Kidney (tissue), 14 donors: ENCODE measurements around the gene DICER1. TPM values are rescaled to one million over a fixed set of nuclear protein-coding genes. Genes with fewer than 3 reads are reported as not detected.

Experiments
- DNase-seq, 5 donors: peaks; one replicate each; pipeline ENCODE4 v3.0.0-alpha.2; 2013 to 2020
- FAIRE-seq: peaks from 2 replicates; lab custom pipeline; 2012; peaks lifted over from hg19 to GRCh38; lab: Jason Lieb, UNC
- H3K27ac ChIP-seq, 2 donors: one replicate each; pipeline ENCODE4 v1.7.0; 2013; ENCODE audit warnings: low read depth in 2 of 2, low read length in 2 of 2, inconsistent platforms in 1 of 2
- H3K27me3 ChIP-seq: one replicate; pipeline ENCODE4 v1.7.1; 2013; ENCODE audit warnings: low read length, inconsistent platforms; ENCODE audit not compliant: control insufficient read depth, insufficient read depth
- H3K36me3 ChIP-seq, 3 donors: one replicate each; pipeline versions ENCODE4 v1.7.0 to v1.7.1; 2013; ENCODE audit warnings: low read length in 3 of 3, control low read depth in 1 of 3, inconsistent platforms in 1 of 3; ENCODE audit not compliant: insufficient read depth in 3 of 3, control insufficient read depth in 2 of 3
- H3K4me1 ChIP-seq, 3 donors: one replicate each; pipeline versions ENCODE4 v1.7.0 to v1.7.1; 2013; ENCODE audit warnings: low read length in 3 of 3, inconsistent platforms in 1 of 3, low read depth in 1 of 3; ENCODE audit not compliant: control insufficient read depth in 2 of 3, insufficient read depth in 2 of 3
- H3K4me3 ChIP-seq, 3 donors: one replicate each; pipeline versions ENCODE4 v1.7.0 to v1.8.1; 2013; ENCODE audit warnings: low read length in 3 of 3, control low read depth in 1 of 3, inconsistent platforms in 1 of 3
- H3K9ac ChIP-seq, 3 donors: one replicate each; pipeline versions ENCODE4 v1.7.0 to v1.7.1; 2013; ENCODE audit warnings: low read length in 3 of 3, control low read depth in 1 of 3, inconsistent platforms in 1 of 3
- H3K9me3 ChIP-seq, 3 donors: one replicate each; pipeline versions ENCODE4 v1.7.0 to v1.7.1; 2013; ENCODE audit warnings: low read length in 3 of 3, control low read depth in 1 of 3, inconsistent platforms in 1 of 3; ENCODE audit not compliant: control insufficient read depth in 2 of 3, insufficient read depth in 1 of 3
- CTCF ChIP-seq: IDR thresholded peaks from 3 replicates; pipeline ENCODE4 v1.5.1; 2012; ENCODE audit warnings: mild to moderate bottlenecking, moderate library complexity, borderline replicate concordance; ENCODE audit not compliant: insufficient read depth; ENCODE audit errors: extremely low read depth
- intact Hi-C: fragments of 100-400 bp; cut with DNase I; formaldehyde crosslinking; loops from one replicate; pipeline ENCODE4 v1.11.1; 2022
- polyA plus RNA-seq: library from polyadenylated mRNA; stranded (reverse); fragments of 350-450 nt; fragmentation: Illumina TruSeq; extraction: RNeasy Lipid Tissue Mini Kit (QIAGEN cat#74804); gene quantifications from one replicate; pipeline ENCODE4 v1.2.3, GENCODE V29; 2014; ENCODE audit warnings: low read depth, low replicate concordance; ENCODE audit not compliant: insufficient read depth
- total RNA-seq: library from RNA; stranded (reverse); fragmentation: NEBNext Ultra II Directional; extraction: Animal tissue kit (Norgen Biotek cat#: 25700); gene quantifications from one replicate; pipeline ENCODE4 v1.2.1, GENCODE V29; 2021
- donor health status: control.
- donor health status: control.
- donor health status: control.
- donor health status: control.
- donor health status: control.
- donor health status: DM: yes; HTN: yes; CAD: no.
- donor health status: Normal renal cell carcinoma (clear cell type).

DICER1 gene
- total and polyA plus RNA-seq, 2 donors from 2014 or later = 6.0 to 83.6 TPM

GRCh38 chr14:95121911-95122620, 35.3 kb downstream of the DICER1 start:
- DNase-seq (no peak), FAIRE-seq (no peak)
- H3K4me1 ChIP-seq = no peaks in the 10 kb centered on the region
- no peak overlapping the region for H3K4me3 ChIP-seq
- H3K27ac ChIP-seq = no peak overlapping the region
- peaks cover 8 to 18% (median 10%) of the 10 kb centered on the region in 3 donors for H3K36me3 ChIP-seq
- H3K9ac ChIP-seq = no peak overlapping the region
- H3K9me3 ChIP-seq = no peaks in the 10 kb centered on the region
- intact Hi-C loops = no loop called here
- TF ChIP-seq CTCF = no peak
- H3K27me3 ChIP-seq = no peaks in the 10 kb centered on the region

GRCh38 chr14:95119336-95119735, 38.0 kb downstream of the DICER1 start:
- H3K9me3 ChIP-seq = no peaks in the 10 kb centered on the region
- intact Hi-C loops = no loop called here
- H3K36me3 ChIP-seq = peaks cover 4 to 29% (median 16%) of the 10 kb centered on the region in 3 donors
- H3K9ac ChIP-seq = no peak overlapping the region
- FAIRE-seq = no peak
- H3K27ac ChIP-seq = no peak overlapping the region
- H3K4me1 ChIP-seq = no peaks in the 10 kb centered on the region
- no peak overlapping the region for H3K4me3 ChIP-seq
- H3K27me3 ChIP-seq = no peaks in the 10 kb centered on the region
- DNase-seq = no peak
- no peak for TF ChIP-seq CTCF

- Histone ChIP-seq H3K36me3 (peaks cover 0 to 24% (median 15%) of the 10 kb centered on the region in 3 donors), H3K27me3 (no peaks in the 10 kb centered on the region), H3K4me1 (no peaks in the 10 kb centered on the region), H3K4me3 (no peak overlapping the region), H3K9ac (no peak overlapping the region), H3K9me3 (no peaks in the 10 kb centered on the region), H3K27ac (no peak overlapping the region)
- intact Hi-C loops = no loop called here
- DNase-seq = peak in 3 of 5 donors; percentile 20 to 46 (median 28)
- TF ChIP-seq CTCF = no peak
- FAIRE-seq = no peak
Observed at GRCh38 chr14:95117937-95118721, 39.2 kb downstream of the DICER1 start.
